Measurements from ENCODE around the gene CCNF.
"Not testable (repeated sequence)": the region's sequence is repeated elsewhere in the genome, so short reads cannot be mapped to it uniquely, and the experiment has no call there.

Gene CCNF, protein sequence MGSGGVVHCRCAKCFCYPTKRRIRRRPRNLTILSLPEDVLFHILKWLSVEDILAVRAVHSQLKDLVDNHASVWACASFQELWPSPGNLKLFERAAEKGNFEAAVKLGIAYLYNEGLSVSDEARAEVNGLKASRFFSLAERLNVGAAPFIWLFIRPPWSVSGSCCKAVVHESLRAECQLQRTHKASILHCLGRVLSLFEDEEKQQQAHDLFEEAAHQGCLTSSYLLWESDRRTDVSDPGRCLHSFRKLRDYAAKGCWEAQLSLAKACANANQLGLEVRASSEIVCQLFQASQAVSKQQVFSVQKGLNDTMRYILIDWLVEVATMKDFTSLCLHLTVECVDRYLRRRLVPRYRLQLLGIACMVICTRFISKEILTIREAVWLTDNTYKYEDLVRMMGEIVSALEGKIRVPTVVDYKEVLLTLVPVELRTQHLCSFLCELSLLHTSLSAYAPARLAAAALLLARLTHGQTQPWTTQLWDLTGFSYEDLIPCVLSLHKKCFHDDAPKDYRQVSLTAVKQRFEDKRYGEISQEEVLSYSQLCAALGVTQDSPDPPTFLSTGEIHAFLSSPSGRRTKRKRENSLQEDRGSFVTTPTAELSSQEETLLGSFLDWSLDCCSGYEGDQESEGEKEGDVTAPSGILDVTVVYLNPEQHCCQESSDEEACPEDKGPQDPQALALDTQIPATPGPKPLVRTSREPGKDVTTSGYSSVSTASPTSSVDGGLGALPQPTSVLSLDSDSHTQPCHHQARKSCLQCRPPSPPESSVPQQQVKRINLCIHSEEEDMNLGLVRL

DNA sequence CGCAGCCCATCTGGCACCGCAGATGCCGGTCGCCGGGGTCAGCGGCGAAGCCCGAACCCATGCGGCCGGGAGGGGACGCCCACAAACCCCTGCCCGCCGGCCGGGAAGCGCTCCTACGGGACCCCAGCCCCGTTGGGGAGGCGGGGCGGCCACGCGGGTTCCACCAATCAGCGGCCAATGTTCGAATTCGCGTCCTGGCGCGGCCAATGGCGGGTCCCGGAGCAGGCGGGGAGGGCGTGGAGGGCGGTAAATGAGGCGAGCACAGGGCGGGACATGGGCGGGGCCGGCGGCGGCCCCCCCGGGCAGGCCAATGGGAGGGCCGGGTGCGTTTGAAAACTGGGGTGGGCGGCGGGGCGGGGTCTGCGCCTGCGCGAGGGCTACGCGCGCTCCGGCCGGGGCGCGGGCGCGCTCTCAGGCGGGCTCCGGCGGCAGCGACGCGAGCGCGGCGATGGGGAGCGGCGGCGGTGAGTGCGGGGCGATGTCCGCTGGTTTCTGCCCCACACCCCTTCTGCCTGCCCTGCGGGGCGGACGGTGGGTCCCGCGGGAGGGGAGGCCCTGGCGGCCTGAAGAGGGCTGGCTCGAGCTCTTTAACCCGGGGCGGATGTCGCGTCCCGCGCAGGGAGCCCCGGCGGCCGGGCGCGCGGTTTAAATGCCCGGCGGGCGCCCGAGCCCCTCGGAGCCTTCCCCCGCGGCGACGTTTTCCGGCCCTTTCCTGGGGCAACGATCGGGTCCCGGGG is at the start of gene CCNF:
CCNF (plus strand) TSS at position 414 of the 737 bp plus-strand sequence; CDS start at position 449, 35 bp downstream.
- peak; percentile 97 for DNase-seq (ENCODE audit: low read depth in 2 of 2)

DNA sequence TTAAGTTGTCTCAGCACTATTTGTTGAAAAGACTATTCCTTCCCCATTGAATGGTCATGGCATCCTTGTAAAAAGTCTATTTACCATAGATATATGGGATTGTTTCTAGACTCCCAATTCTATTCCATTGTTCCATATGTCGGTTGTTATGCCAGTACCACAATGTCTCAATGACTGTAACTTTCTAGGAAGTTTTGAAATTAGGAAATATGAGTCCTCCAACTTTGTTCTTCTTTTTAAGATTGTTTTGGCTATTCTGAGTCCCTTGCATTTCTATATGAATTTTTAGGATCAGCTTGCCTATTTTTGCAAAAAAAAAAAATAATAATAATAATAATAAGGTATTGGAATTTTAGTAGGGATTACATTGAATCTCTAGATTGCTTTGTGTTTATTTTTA is 45.7 kb upstream of the CCNF start:
- no peak for DNase-seq (ENCODE audit: low read depth in 2 of 2)

DNA sequence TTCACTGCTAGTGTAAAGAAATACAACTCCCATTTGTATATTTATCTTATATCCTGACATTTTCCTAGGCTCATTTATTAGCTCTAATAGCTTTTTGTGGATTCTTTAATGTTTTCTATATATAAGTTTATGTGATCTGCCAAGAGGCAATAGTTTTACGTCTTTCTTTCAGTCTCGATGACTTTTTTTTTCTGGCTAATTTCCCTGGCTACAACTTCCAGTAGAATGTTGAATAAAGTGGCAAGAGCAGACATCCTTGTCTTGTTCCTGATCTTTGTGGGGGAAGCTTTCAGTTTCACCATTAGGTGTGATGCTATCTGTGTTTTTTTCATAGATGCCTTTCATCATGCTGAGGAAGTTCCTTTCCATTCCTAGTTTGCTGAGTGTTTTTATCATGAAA is 44.8 kb upstream of the CCNF start:
- DNase-seq (ENCODE audit: low read depth in 2 of 2), result no peak

DNA sequence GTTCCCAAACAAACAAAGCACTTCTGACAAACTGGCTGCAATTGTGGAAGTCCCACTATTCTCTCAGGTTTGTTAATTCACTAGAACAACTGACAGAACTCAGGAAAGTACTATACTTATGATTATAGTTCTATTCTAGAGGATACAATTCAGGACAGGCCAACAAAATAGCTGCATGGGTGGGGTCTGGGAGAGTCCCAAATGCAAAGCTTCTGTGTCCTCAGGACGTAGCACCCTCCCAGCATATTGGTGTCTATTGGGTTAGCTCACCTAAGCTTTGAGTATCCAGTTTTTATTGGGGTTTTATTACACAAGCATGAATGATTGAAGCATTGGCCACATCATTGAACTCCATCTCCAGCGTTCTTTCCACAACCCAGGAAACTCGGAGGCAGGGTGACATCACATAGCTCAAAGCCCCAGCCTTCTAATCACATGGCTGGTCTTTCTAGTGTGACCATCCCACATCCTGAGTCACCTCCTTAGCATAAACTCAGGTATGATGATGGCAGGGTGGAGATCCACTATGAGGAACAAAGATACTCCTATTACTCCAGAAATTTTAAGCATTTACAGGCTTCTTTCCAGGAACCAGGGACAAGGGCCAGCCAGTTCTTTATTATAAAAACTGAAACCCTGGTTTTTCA is 43.9 kb upstream of the CCNF start:
- no peak for DNase-seq (ENCODE audit: low read depth in 2 of 2)

DNA sequence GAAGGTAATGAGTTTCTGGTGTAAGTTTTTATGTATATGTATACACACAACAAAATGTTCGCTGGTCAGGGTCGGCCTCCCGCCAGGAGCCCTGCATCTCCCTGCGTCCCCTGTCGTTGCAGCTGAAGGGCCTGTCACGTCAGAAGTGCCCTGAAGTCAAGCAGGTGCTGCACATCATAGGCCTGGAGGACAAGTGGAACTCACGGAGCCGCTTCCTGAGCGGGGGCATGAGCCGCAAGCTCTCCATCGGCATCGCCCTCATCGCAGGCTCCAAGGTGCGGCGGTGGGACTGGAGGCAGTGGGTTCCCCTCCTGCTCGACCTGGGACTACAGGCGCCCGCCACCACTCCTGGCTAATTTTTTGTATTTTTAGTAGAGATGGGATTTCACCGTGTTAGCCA is 43.3 kb upstream of the CCNF start:
- DNase-seq (ENCODE audit: low read depth in 2 of 2), result not testable (repeated sequence)

DNA sequence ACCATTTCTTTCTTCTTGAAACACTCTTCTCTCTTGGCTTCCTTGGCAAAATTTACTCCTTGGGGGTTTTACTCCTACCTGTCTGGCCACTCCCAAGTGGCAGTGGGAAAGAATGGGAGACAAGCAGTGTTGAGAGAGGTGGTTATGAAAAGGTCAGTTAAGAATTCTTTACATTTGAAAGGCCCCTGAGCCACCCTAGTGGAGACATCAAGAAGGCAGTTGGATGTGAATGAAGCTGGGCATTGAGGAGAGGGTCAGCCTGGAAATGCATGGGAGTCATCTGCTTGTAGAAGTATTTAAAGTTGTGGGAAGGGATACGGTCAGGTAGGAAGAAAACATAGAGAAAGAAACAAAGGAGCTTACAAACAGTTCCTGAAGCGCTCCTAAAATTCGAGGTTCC is 42.3 kb upstream of the CCNF start:
- DNase-seq (ENCODE audit: low read depth in 2 of 2), result no peak

DNA sequence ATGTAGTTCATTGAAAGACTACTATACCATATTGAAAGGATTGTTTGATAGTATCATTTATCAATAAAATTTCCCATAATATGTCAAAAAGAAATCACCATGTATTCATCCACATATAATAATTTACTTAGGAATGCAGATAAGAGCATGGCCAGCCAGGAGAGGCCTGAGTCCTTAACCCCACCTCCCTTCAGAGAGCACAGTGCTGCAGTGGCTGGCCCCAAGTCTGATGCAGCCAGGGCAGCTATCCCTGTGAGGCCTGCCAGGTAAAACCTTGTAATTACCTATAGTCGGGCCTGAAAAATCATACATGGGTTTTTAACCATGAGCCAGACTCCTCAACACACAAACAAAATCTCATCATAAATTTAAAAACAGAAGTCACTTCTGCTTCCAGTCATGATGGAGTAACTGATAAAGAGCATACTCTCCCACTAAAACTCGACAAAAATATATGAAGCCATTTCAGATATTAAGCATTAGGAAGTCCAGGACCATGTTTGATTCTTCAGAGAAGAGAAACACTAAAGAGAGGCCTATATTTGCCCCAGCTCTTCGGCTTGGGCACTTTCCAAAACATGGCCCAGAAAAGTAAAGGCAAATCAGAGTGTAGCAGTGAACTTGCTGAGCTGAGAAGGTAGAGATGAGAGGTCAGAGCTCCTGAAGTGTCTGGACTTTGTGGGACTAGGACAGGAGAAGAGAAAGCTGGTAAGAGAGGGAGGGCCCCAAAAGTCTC is 40.9 kb upstream of the CCNF start:
- no peak for DNase-seq (ENCODE audit: low read depth in 2 of 2)

DNA sequence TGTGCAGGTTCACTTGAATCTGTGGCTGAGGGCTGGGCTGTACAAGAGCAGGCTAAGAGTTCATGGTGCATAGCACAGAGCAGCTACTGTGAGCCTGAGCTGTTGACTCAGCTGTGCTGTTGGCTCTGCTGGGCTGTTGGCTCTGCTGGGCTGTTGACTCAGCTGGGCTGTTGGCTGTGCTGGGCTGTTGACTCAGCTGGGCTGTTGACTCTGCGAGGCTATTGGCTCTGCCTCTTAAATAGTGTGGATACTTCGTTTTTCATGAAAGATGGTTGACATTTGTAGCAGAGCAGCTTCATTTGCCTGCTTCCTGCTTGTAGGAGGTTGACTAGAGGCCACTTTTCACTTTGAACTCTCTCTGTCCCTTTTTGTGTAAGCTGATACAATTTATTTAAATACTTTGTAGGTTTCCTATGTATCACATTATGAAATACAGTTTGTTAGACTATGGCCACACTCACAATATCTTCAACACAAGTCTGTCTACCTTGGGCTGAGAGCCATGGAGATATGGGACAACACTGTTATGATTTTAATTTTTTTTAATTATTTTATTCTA is 40.3 kb upstream of the CCNF start:
- DNase-seq (ENCODE audit: low read depth in 2 of 2), result no peak

DNA sequence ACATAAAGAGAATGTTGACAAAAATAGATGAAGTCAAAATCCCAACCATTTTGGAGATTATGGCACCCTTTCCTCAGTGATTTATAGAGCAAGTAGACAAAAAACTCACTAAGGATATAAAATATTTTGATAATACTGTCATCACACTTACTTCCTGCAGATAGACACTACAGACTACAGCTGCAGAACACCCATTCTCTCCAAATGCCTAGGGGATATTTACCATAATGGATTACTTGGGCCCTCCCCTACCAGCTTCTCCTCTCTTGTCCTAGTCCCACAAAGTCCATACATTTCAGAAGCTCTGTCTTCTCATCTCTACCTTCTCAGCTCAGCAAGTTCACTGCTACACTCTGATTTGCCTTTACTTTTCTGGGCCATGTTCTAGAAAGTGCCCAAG is 37.2 kb upstream of the CCNF start:
- no peak for DNase-seq (ENCODE audit: low read depth in 2 of 2)

DNA sequence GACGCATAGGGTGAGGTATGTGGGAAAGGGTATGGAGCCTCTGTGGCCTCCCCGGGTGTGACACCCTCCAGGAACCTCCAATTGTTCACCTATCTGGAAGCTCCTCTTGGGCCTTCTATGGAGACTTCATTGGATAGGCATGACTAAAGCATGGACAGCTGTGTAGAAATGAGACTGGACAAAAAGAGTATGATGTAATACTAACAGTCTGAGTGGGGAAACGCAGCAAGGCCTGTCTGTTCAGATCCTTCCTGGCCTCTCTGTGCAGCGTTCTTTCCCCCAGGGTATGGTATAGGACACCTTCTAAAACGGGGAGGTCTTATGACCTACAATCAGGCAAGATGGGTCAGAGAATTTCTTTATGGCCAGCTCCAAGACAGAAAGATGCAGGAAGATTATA is 30.7 kb upstream of the CCNF start:
- DNase-seq (ENCODE audit: low read depth in 2 of 2), result no peak

DNA sequence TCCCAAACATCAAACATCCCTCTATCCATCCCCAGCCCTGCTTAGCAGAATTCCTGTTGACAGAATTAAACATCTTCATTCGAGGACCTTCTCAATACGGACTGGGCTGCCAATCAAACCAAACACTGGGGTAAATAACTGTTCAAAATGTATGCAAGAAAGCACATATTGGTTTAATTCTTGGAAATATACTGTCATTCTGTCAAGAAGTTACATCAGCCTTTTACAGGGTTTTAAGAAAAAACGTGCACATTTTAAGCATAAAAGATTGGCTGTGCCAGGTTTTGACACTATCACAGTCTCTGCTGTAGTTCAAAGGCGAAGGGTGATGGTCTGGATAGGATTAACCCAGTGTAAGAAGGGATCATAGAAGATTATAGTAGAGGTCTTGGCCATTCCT is 25.1 kb upstream of the CCNF start:
- no peak for DNase-seq (ENCODE audit: low read depth in 2 of 2)

DNA sequence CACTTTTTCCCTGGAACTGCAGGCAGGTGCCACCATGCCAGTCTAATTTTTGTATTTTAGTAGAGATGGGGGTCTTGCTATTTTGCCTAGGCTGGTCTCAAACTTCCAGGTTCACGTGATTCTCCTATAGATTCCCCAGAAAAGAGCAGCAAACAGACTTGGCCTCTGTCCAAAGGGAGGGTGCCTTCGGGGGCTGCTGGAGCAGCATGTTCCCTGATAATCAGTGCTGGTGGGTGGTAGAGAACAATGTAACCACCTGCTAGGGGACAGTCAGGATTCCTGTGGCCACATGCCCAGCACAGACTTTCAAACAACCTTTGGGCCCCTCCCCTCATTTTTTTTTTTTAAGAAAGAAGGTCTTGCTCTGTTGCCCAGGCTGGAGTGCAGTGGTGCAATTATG is 14.2 kb upstream of the CCNF start:
- no peak for DNase-seq (ENCODE audit: low read depth in 2 of 2)

DNA sequence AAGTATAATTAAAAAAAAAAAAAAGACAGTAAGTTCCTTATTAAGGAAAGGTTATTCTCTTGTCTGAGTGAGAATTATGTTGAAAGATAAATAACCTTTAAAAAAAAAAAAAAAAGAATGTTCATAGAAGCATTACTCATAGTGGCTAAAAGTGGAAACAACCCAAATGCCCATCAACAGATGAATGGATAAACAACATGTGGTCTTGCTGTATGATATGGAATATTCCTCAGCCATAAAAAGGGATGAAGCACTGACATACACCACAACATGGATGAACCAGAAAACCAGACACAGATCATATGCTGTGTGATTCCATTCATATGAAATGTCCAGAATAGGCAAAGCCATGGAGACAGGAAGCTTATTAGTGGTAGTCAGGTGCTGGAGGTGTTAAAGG is 9.2 kb upstream of the CCNF start:
- no peak for DNase-seq (ENCODE audit: low read depth in 2 of 2)

DNA sequence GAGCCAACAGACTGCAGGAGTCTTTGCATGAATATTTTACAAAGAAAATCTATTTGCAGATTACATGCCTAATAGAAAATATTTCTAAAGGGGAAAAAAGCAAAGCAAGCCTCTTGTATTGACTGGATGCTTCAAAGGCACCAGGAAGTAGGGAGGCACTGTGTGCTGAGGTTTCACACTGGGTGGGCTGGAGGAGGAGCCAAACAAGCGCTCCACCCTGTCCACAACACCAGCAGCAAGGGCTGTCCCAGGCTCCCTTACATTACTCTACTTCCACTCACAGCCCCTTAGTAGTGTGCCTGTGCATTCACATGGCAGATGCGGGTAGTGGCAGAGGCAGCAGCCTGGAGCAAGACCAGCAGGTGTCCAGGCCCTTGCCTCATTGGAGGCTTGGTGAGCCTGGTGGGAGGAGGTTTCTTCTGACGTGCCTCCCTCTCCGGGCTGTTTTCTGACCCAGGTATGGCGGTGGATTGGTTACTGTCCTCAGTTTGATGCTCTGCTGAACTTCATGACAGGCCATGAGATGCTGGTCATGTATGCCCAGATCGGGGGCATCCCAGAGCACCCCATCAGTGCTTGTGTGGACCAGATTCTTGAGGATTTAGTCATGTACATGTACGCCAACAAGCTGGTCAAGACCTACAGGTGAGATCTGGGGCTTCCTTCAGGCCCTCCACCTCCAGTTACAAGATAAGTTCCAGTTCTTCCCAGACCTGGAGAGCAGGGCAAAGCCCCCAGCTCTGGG is 7.0 kb upstream of the CCNF start:
- no peak for DNase-seq (ENCODE audit: low read depth in 2 of 2)

DNA sequence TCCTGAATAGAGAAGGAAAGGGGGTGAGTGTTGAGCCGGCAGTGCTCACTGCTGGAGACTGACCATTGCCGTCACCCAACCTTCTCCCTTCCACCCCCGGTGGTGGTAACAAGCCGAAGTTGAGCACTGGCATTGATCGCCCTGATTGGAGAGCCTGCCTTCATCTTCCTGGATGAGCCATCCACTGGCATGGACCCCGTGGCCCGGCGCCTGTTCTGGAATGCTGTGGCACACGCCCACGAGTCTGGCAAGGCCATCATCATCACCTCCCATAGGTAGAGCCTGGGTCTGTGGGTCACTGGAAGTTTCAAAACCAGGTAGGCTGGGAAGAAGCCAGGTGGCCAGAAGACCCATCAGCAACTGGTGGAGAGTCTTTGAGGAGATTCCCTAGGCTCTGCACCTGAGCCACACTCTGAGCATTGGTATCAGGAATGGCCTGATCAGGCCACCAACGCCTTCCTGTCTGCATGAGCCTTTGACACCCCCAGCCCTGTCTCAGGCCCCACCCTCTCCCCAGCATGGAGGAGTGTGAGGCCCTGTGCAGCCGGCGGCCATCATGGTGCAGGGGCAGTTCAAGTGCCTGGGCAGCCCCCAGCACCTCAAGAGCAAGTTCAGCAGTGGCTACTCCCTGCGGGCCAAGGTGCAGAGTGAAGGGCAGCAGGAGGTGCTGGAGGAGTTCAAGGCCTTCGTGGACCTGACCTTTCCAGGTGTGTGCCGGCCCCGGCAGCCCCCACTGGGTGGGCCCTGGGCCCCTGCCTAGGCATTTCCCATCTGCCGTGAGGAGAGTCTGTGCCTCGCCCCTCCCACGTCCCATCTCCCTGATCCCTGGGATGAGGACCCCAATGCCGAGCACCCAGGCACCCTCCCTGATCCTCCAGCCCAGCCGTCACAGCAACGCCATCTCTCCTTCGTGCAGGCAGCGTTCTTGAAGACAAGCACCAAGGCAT is 4.9 kb upstream of the CCNF start:
- DNase-seq (ENCODE audit: low read depth in 2 of 2), result no peak

DNA sequence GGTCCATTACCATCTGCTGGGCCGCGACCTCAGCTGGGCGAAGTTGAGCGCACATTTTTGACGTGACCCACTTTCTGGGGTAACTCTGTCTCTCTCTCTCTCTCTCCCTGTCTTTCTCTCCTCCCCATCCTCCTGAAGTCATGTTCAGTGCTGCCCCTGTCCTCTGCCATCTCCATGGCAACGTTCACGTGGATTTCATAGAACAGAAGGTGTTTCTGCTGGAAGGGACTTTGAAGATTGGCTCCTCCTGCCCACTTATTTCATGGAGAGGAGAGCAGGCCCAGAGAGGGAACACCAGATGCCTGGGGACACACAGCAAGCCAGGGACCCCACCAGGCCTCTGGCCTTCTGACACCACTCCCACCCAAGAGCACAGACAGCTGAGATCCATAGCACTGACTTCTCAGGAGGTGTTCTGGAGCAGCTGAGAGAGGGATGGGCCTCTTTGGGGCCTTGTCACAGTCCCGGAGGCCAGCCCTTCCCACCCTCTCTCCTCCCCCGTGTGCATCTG is 4.2 kb upstream of the CCNF start:
- no peak for DNase-seq (ENCODE audit: low read depth in 2 of 2)

DNA sequence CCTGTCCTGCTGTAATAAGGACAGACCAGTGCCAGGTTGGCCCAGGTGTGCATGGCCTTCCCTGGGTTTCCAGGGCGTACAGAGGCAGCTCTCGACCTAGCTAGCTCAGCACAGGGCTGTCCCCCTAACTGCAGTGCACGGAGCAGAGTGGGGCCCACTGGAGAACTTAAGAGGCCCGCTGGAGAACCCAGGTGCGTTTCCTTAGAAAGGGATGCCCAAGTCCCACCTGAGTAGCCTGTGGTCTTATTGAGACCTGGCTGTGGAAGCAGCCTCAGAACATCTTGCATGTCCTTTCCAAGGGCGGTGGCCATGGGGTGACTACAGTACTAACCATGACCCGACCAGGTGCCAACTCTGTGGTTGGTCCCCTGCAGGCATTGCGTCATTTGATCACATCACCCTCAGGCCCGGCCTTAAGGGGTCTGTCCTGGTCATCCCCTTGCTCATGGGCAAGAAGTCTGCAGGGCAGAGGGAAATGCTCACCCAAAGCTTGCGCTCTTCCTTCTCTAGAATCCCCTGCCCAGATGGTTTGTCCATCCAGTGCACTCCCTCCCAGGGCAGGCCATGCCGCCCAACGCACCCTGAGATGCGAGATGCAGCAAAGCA is 3.3 kb upstream of the CCNF start:
- no peak for DNase-seq (ENCODE audit: low read depth in 2 of 2)

DNA sequence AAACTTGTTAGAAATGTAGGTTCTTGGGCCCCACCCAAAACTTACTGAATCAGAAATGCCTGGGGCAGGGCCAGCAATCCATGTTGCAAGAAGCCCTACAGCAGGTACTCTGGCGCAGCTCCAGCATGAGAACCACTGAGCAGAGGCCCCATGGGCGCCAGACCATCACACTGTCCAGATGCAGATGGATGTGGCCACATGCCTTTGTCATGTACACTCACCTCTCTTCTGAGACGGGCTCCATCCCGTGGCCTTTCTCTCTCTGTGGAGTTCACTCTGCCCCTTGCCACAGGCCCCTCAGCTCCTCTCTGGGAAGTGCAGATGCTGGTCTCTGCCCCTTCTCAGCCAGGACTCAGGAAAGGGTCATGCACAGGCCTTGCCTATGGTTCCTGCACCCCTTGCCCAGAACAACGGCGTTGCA is 2.3 kb upstream of the CCNF start:
- no peak for DNase-seq (ENCODE audit: low read depth in 2 of 2)

All from activated CD4-positive, alpha-beta T cell treated with anti-CD3 and anti-CD28 coated beads for 24 hours (primary cell).